KMS-11 (cell line): ENCODE data around the gene UTP25.

Source experiments
- H2AFZ ChIP-seq: fragments of 200-600 bp; sonication (generic); 2 replicates; pipeline ENCODE4 v1.6.1; 2016; ENCODE audit warnings: antibody characterized with exemption, mixed run types, low read depth
- H3K27ac ChIP-seq: fragments of 200-600 bp; sonication (generic); 2 replicates; pipeline ENCODE4 v1.6.1; 2016; ENCODE audit warnings: mild to moderate bottlenecking, mixed run types
- H3K27me3 ChIP-seq: fragments of 200-600 bp; sonication (generic); 2 replicates; pipeline ENCODE4 v1.6.1; 2017; ENCODE audit warnings: mild to moderate bottlenecking, low read depth, mixed run types, moderate library complexity; ENCODE audit not compliant: insufficient read depth
- H3K36me3 ChIP-seq: fragments of 200-600 bp; sonication (generic); 2 replicates; pipeline ENCODE4 v1.6.1; 2017; ENCODE audit warnings: mild to moderate bottlenecking, mixed run types; ENCODE audit not compliant: insufficient read depth
- H3K4me1 ChIP-seq: fragments of 200-600 bp; sonication (generic); 2 replicates; pipeline ENCODE4 v1.6.1; 2016; ENCODE audit warnings: mild to moderate bottlenecking, low read depth, mixed run types; ENCODE audit not compliant: poor library complexity, severe bottlenecking
- H3K4me2 ChIP-seq: fragments of 200-600 bp; sonication (generic); 2 replicates; pipeline ENCODE4 v1.7.0; 2016; ENCODE audit warnings: mild to moderate bottlenecking, mixed run types
- H3K4me3 ChIP-seq: fragments of 200-600 bp; sonication (generic); IDR thresholded peaks from 2 replicates; pipeline ENCODE4 v1.6.1; 2017; ENCODE audit warnings: low read depth, low read length, mixed read lengths; ENCODE audit not compliant: insufficient read depth
- H3K79me2 ChIP-seq: fragments of 200-600 bp; sonication (generic); 2 replicates; pipeline ENCODE4 v1.6.1; 2016; ENCODE audit warnings: low read depth, mixed run types; ENCODE audit not compliant: insufficient read depth
- H3K9ac ChIP-seq: fragments of 200-600 bp; sonication (generic); 2 replicates; pipeline ENCODE4 v1.6.1; 2016; ENCODE audit warnings: mild to moderate bottlenecking, mixed run types
- H4K20me1 ChIP-seq: fragments of 200-600 bp; sonication (generic); 2 replicates; pipeline ENCODE4 v1.6.1; 2016; ENCODE audit warnings: mild to moderate bottlenecking, mixed run types; ENCODE audit not compliant: insufficient read depth
- CTCF ChIP-seq: fragments of 200-600 bp; sonication (generic); conservative IDR thresholded peaks from 2 replicates; pipeline ENCODE4 v1.6.1; 2017; ENCODE audit warnings: low read depth, mild to moderate bottlenecking, antibody characterized with exemption, low read length, moderate library complexity, mixed read lengths

The UTP25 gene

GRCh38 chr1:209800984-209801834, 26.6 kb upstream of the UTP25 start:
- H4K20me1 ChIP-seq = no peaks in the 10 kb centered on the region
- no peak overlapping the region for H3K4me2 ChIP-seq
- no peak for TF ChIP-seq CTCF
- no peaks in the 10 kb centered on the region for H3K4me1 ChIP-seq
- H3K79me2 ChIP-seq = no peaks in the 10 kb centered on the region
- H3K36me3 ChIP-seq = no peaks in the 10 kb centered on the region
- no peak overlapping the region for H3K9ac ChIP-seq
- H3K27me3 ChIP-seq = no peaks in the 10 kb centered on the region
- no peak overlapping the region for H3K27ac ChIP-seq
- H2AFZ ChIP-seq = no peak overlapping the region
- H3K4me3 ChIP-seq = no peak overlapping the region

- H2AFZ ChIP-seq = no peak overlapping the region
- H3K27ac ChIP-seq = no peak overlapping the region
- no peak for TF ChIP-seq CTCF
These were observed 25.5 kb upstream of the UTP25 start for GRCh38 chr1:209802117-209802779.

GRCh38 chr1:209802780-209803152, 25.0 kb upstream of the UTP25 start:
- Histone ChIP-seq H3K4me2 (no peak overlapping the region), H4K20me1 (no peaks in the 10 kb centered on the region), H3K4me1 (no peaks in the 10 kb centered on the region), H2AFZ (no peak overlapping the region), H3K27me3 (no peaks in the 10 kb centered on the region), H3K9ac (no peak overlapping the region), H3K27ac (no peak overlapping the region), H3K79me2 (no peaks in the 10 kb centered on the region), H3K4me3 (no peak overlapping the region), H3K36me3 (no peaks in the 10 kb centered on the region)
- TF ChIP-seq CTCF = no peak

More at GRCh38 chr1:209802117-209802779, 25.5 kb upstream of the UTP25 start:
- Histone ChIP-seq H3K4me3 (no peak overlapping the region), H3K4me1 (no peaks in the 10 kb centered on the region), H3K79me2 (no peaks in the 10 kb centered on the region), H3K36me3 (no peaks in the 10 kb centered on the region), H4K20me1 (no peaks in the 10 kb centered on the region), H3K27me3 (no peaks in the 10 kb centered on the region), H3K9ac (no peak overlapping the region), H3K4me2 (no peak overlapping the region)

- no peak for TF ChIP-seq CTCF
- H3K9ac ChIP-seq = no peak overlapping the region
- no peaks in the 10 kb centered on the region for H3K27me3 ChIP-seq
- H3K4me2 ChIP-seq = no peak overlapping the region
- H3K27ac ChIP-seq = no peak overlapping the region
- no peak overlapping the region for H2AFZ ChIP-seq
- H3K79me2 ChIP-seq = no peaks in the 10 kb centered on the region
- no peaks in the 10 kb centered on the region for H3K36me3 ChIP-seq
- no peak overlapping the region for H3K4me3 ChIP-seq
- H4K20me1 ChIP-seq = no peaks in the 10 kb centered on the region
- peaks cover 5% of the 10 kb centered on the region for H3K4me1 ChIP-seq
These were observed 24.2 kb upstream of the UTP25 start for GRCh38 chr1:209803568-209803967.
